ENCODE results near the gene FOSB.

Gene FOSB

DNA sequence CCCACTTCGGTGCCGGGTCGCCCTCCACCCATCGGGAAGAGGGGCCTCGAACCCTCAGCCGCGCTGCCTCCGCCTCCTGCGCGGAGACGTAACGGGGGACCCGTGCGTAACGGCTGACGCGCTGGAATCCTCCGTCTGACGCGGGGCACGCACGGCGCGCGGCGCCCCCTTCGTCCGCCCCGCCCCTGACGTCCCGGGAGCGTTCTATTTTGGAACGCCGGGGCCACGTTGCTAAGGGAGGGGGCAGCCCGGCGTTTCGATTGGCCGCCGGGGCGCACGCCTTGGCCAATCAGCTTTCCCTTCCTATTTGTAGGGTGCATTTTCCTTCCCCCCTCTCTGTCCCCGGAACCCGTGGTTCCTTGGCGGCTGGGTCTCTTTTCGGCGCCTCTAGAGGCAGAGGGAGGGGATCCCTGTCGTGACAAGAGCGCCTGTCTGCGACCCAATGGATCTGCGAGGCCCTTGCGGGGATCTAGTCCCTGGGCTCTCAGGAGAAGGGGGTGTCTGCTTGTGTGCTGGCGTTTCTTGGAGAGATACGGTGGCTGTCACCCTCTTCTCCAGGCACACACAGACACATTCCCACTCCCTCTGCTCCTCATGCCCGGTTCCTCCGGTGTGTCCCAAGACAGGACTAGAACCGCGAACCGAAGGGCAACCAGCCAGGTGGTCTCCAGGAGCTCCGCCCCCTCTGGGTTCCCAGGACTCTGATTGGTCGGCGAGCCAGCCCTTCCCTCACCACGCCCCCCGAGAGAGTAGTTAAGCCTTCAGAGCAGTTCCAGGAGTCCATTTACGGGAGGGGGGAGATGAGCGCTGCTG is 1.5 kb downstream of the FOSB start:
- H3K9me3 ChIP-seq (ENCODE audit: control insufficient read depth, low read length): no peaks in the 10 kb centered on the region
- H3K27me3 ChIP-seq (replicated peaks; ENCODE audit: control insufficient read depth, insufficient read depth, low read length): no peaks in the 10 kb centered on the region
- peak; percentile 89 for DNase-seq (ENCODE audit: low read depth)
- peak overlapping the region; percentile 82 for H3K9ac ChIP-seq (ENCODE audit: low read length)
- H3K36me3 ChIP-seq (ENCODE audit: control insufficient read depth, insufficient read depth, low read length, severe bottlenecking): no peaks in the 10 kb centered on the region
- H3K4me1 ChIP-seq (ENCODE audit: control insufficient read depth, insufficient read depth, low read length): peaks cover 23% of the 10 kb centered on the region
- H3K4me3 ChIP-seq (ENCODE audit: low read length): peak overlapping the region; percentile 93

DNA sequence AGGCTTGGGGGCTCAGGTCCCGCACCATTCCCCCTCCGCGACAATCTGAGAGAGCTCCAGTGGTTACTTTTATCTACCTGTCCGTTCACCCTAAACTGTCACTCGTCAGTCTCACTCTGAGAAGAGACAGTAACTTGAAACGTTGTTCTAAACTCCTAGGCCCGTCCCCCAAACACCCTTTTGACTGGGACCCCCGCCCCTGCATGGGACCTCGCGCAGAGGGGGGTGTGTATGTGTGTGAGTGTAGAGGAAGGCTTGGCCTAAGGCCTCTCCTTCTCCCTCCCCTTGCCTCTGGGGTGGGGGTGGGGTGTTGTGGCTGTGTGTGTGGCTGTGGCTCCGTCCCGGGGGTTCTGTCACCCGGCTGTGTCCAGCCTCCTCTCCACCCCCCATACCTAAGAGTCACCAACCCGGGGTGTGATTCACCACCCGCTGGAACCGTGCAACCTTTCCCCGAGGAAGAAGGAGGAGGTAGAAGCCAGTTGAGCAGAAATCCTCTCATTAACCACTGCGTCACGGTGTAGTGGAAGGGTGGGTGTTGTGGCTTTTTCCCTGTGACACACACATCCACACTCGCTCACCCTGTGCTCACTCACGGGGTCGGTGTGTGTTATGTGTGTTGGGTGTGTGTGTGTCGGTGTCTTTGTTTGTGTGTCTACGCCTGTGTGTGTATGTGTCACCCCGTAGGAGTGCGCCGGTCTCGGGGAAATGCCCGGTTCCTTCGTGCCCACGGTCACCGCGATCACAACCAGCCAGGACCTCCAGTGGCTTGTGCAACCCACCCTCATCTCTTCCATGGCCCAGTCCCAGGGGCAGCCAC is 2.4 kb downstream of the FOSB start:
- no peaks in the 10 kb centered on the region for H3K27me3 ChIP-seq (replicated peaks; ENCODE audit: control insufficient read depth, insufficient read depth, low read length)
- H3K4me1 ChIP-seq (ENCODE audit: control insufficient read depth, insufficient read depth, low read length): peaks cover 23% of the 10 kb centered on the region
- peak overlapping the region; percentile 93 for H3K4me3 ChIP-seq (ENCODE audit: low read length)
- H3K9me3 ChIP-seq (ENCODE audit: control insufficient read depth, low read length): no peaks in the 10 kb centered on the region
- H3K36me3 ChIP-seq (ENCODE audit: control insufficient read depth, insufficient read depth, low read length, severe bottlenecking): no peaks in the 10 kb centered on the region
- peak overlapping the region; percentile 82 for H3K9ac ChIP-seq (ENCODE audit: low read length)
- DNase-seq (ENCODE audit: low read depth): peak; percentile 79

DNA sequence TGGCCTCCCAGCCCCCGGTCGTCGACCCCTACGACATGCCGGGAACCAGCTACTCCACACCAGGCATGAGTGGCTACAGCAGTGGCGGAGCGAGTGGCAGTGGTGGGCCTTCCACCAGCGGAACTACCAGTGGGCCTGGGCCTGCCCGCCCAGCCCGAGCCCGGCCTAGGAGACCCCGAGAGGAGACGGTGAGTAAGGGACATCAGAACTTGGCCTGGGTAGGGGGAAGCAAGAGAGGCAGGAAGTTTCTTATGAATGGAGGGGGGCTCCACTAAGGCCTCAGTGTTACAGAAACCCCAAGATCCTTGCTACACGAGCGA is 2.9 kb downstream of the FOSB start:
- no peak for DNase-seq (ENCODE audit: low read depth)
- Histone ChIP-seq H3K4me3 (ENCODE audit: low read length) (peak overlapping the region; percentile 93), H3K4me1 (ENCODE audit: control insufficient read depth, insufficient read depth, low read length) (peaks cover 23% of the 10 kb centered on the region), H3K27me3 (replicated peaks; ENCODE audit: control insufficient read depth, insufficient read depth, low read length) (no peaks in the 10 kb centered on the region), H3K9ac (ENCODE audit: low read length) (peak overlapping the region; percentile 82), H3K9me3 (ENCODE audit: control insufficient read depth, low read length) (no peaks in the 10 kb centered on the region), H3K36me3 (ENCODE audit: control insufficient read depth, insufficient read depth, low read length, severe bottlenecking) (no peaks in the 10 kb centered on the region)

DNA sequence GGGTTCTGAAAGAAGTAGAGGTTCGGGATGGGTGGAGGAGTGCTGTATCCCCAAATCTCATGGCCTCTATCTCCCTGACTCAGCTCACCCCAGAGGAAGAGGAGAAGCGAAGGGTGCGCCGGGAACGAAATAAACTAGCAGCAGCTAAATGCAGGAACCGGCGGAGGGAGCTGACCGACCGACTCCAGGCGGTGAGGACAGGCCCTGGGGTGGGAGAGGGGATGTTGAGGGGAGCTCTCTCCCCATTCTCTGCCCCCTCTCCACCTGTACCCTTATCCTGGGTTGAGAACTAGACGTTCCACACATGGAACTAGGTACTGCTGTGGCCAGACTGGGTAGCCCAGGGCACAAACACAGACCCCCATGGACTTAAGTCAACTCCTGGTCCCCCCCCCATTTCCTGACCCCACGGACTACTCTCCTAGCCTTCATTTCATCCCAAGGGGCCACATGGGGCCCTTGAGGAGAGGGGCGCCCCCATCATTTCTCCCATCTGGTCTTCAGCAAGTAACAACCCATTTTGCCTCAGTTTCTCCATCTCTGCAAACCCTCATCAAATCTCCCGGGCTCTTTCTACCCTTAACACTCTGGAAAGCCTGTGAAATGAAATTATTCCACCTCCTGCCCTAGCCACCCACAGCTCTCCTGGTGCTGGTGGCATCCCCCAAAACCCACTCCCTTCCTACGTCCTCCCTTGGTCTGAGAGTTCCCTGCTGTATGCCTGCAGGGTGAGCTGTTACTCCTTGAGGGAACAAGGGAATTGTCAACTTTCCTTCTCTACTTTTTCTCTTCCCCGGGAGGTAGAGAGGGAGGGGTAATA is 3.5 kb downstream of the FOSB start:
- no peak overlapping the region for H3K9ac ChIP-seq (ENCODE audit: low read length)
- H3K9me3 ChIP-seq (ENCODE audit: control insufficient read depth, low read length): no peaks in the 10 kb centered on the region
- DNase-seq (ENCODE audit: low read depth): peak; percentile 55
- H3K36me3 ChIP-seq (ENCODE audit: control insufficient read depth, insufficient read depth, low read length, severe bottlenecking): no peaks in the 10 kb centered on the region
- no peaks in the 10 kb centered on the region for H3K27me3 ChIP-seq (replicated peaks; ENCODE audit: control insufficient read depth, insufficient read depth, low read length)
- peaks cover 29% of the 10 kb centered on the region for H3K4me1 ChIP-seq (ENCODE audit: control insufficient read depth, insufficient read depth, low read length)
- H3K4me3 ChIP-seq (ENCODE audit: low read length): no peak overlapping the region

DNA sequence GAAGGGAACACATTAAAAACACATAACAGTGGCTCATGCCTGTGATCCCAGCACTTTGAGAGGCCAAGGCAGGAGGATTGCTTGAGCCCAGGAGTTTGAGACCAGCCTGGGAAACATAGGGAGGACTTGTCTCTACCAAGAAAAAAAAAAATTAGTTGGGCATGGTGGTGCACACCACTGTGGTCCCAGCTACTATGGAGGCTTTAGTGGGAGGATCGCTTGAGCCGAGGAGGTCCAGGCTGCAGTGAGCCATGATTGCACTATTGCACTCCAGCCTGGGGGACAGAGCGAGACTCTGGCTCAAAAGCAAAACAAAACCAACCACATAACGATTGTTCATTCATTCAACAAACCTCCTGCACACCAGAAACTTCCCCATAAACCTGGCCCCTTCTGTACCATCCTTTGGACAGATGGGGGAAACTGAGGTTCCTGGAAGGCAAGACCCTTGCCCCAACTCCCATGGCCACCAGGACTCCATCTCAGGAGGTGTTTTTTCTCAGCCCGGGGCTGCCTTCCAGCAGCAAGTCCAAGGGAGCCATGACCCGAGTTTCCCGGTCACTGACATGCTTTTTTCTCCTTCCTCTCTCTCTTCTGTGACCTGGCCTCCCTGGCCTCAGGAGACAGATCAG is 4.3 kb downstream of the FOSB start:
- H3K9me3 ChIP-seq (ENCODE audit: control insufficient read depth, low read length): no peaks in the 10 kb centered on the region
- no peak overlapping the region for H3K4me3 ChIP-seq (ENCODE audit: low read length)
- DNase-seq (ENCODE audit: low read depth): no peak
- H3K4me1 ChIP-seq (ENCODE audit: control insufficient read depth, insufficient read depth, low read length): peaks cover 28% of the 10 kb centered on the region
- no peak overlapping the region for H3K9ac ChIP-seq (ENCODE audit: low read length)
- no peaks in the 10 kb centered on the region for H3K36me3 ChIP-seq (ENCODE audit: control insufficient read depth, insufficient read depth, low read length, severe bottlenecking)
- H3K27me3 ChIP-seq (replicated peaks; ENCODE audit: control insufficient read depth, insufficient read depth, low read length): no peaks in the 10 kb centered on the region

DNA sequence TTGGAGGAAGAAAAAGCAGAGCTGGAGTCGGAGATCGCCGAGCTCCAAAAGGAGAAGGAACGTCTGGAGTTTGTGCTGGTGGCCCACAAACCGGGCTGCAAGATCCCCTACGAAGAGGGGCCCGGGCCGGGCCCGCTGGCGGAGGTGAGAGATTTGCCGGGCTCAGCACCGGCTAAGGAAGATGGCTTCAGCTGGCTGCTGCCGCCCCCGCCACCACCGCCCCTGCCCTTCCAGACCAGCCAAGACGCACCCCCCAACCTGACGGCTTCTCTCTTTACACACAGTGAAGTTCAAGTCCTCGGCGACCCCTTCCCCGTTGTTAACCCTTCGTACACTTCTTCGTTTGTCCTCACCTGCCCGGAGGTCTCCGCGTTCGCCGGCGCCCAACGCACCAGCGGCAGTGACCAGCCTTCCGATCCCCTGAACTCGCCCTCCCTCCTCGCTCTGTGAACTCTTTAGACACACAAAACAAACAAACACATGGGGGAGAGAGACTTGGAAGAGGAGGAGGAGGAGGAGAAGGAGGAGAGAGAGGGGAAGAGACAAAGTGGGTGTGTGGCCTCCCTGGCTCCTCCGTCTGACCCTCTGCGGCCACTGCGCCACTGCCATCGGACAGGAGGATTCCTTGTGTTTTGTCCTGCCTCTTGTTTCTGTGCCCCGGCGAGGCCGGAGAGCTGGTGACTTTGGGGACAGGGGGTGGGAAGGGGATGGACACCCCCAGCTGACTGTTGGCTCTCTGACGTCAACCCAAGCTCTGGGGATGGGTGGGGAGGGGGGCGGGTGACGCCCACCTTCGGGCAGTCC is 5.0 kb downstream of the FOSB start:
- Histone ChIP-seq H3K27me3 (replicated peaks; ENCODE audit: control insufficient read depth, insufficient read depth, low read length) (no peaks in the 10 kb centered on the region), H3K9me3 (ENCODE audit: control insufficient read depth, low read length) (no peaks in the 10 kb centered on the region), H3K36me3 (ENCODE audit: control insufficient read depth, insufficient read depth, low read length, severe bottlenecking) (no peaks in the 10 kb centered on the region), H3K4me3 (ENCODE audit: low read length) (no peak overlapping the region), H3K9ac (ENCODE audit: low read length) (no peak overlapping the region), H3K4me1 (ENCODE audit: control insufficient read depth, insufficient read depth, low read length) (peaks cover 26% of the 10 kb centered on the region)
- peak; percentile 65 for DNase-seq (ENCODE audit: low read depth)

DNA sequence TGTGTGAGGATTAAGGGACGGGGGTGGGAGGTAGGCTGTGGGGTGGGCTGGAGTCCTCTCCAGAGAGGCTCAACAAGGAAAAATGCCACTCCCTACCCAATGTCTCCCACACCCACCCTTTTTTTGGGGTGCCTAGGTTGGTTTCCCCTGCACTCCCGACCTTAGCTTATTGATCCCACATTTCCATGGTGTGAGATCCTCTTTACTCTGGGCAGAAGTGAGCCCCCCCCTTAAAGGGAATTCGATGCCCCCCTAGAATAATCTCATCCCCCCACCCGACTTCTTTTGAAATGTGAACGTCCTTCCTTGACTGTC is 5.5 kb downstream of the FOSB start:
- H3K9ac ChIP-seq (ENCODE audit: low read length): no peak overlapping the region
- DNase-seq (ENCODE audit: low read depth): peak; percentile 71
- no peaks in the 10 kb centered on the region for H3K36me3 ChIP-seq (ENCODE audit: control insufficient read depth, insufficient read depth, low read length, severe bottlenecking)
- peaks cover 28% of the 10 kb centered on the region for H3K4me1 ChIP-seq (ENCODE audit: control insufficient read depth, insufficient read depth, low read length)
- H3K27me3 ChIP-seq (replicated peaks; ENCODE audit: control insufficient read depth, insufficient read depth, low read length): no peaks in the 10 kb centered on the region
- no peaks in the 10 kb centered on the region for H3K9me3 ChIP-seq (ENCODE audit: control insufficient read depth, low read length)
- no peak overlapping the region for H3K4me3 ChIP-seq (ENCODE audit: low read length)

DNA sequence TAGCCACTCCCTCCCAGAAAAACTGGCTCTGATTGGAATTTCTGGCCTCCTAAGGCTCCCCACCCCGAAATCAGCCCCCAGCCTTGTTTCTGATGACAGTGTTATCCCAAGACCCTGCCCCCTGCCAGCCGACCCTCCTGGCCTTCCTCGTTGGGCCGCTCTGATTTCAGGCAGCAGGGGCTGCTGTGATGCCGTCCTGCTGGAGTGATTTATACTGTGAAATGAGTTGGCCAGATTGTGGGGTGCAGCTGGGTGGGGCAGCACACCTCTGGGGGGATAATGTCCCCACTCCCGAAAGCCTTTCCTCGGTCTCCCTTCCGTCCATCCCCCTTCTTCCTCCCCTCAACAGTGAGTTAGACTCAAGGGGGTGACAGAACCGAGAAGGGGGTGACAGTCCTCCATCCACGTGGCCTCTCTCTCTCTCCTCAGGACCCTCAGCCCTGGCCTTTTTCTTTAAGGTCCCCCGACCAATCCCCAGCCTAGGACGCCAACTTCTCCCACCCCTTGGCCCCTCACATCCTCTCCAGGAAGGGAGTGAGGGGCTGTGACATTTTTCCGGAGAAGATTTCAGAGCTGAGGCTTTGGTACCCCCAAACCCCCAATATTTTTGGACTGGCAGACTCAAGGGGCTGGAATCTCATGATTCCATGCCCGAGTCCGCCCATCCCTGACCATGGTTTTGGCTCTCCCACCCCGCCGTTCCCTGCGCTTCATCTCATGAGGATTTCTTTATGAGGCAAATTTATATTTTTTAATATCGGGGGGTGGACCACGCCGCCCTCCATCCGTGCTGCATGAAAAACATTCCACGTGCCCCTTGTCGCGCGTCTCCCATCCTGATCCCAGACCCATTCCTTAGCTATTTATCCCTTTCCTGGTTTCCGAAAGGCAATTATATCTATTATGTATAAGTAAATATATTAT is 6.1 kb downstream of the FOSB start:
- Histone ChIP-seq H3K4me1 (ENCODE audit: control insufficient read depth, insufficient read depth, low read length) (peaks cover 25% of the 10 kb centered on the region), H3K4me3 (ENCODE audit: low read length) (no peak overlapping the region), H3K27me3 (replicated peaks; ENCODE audit: control insufficient read depth, insufficient read depth, low read length) (no peaks in the 10 kb centered on the region), H3K9me3 (ENCODE audit: control insufficient read depth, low read length) (no peaks in the 10 kb centered on the region), H3K9ac (ENCODE audit: low read length) (no peak overlapping the region), H3K36me3 (ENCODE audit: control insufficient read depth, insufficient read depth, low read length, severe bottlenecking) (no peaks in the 10 kb centered on the region)
- peak; percentile 76 for DNase-seq (ENCODE audit: low read depth)

DNA sequence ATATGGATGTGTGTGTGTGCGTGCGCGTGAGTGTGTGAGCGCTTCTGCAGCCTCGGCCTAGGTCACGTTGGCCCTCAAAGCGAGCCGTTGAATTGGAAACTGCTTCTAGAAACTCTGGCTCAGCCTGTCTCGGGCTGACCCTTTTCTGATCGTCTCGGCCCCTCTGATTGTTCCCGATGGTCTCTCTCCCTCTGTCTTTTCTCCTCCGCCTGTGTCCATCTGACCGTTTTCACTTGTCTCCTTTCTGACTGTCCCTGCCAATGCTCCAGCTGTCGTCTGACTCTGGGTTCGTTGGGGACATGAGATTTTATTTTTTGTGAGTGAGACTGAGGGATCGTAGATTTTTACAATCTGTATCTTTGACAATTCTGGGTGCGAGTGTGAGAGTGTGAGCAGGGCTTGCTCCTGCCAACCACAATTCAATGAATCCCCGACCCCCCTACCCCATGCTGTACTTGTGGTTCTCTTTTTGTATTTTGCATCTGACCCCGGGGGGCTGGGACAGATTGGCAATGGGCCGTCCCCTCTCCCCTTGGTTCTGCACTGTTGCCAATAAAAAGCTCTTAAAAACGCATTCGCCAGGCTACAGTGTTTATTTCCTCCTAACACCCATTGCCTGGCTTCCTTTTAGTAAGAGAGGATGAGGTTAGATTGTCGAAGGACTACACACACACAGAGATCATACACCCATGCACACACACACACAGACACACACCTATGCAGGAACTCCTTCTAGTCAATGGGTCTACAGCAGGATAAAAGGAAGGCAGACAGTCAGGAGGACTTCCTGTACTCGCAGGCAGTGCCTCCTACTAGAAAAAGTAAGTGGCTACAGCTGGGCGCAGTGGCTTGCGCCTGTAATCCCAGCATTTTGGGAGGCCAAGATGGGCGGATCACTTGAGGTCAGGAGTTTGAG is 7.1 kb downstream of the FOSB start:
- no peak overlapping the region for H3K4me3 ChIP-seq (ENCODE audit: low read length)
- H3K9me3 ChIP-seq (ENCODE audit: control insufficient read depth, low read length): no peaks in the 10 kb centered on the region
- no peak overlapping the region for H3K9ac ChIP-seq (ENCODE audit: low read length)
- H3K36me3 ChIP-seq (ENCODE audit: control insufficient read depth, insufficient read depth, low read length, severe bottlenecking): no peaks in the 10 kb centered on the region
- peak; percentile 73 for DNase-seq (ENCODE audit: low read depth)
- H3K27me3 ChIP-seq (replicated peaks; ENCODE audit: control insufficient read depth, insufficient read depth, low read length): no peaks in the 10 kb centered on the region
- peaks cover 24% of the 10 kb centered on the region for H3K4me1 ChIP-seq (ENCODE audit: control insufficient read depth, insufficient read depth, low read length)
